ENCODE results near the gene LILRB4.
"Not testable (repeated sequence)": the region's sequence is repeated elsewhere in the genome, so short reads cannot be mapped to it uniquely, and the experiment has no call there.

LILRB4 gene

GRCh38 chr19:54662730-54663129 lies at the start of gene LILRB4:
LILRB4 (plus strand) TSS chr19:54662985; CDS start chr19:54663034, 49 bp downstream.
- DNase-seq = peak; percentile 95

GRCh38 chr19:54614726-54615125 lies 48.1 kb upstream of the LILRB4 start:
- DNase-seq = peak; percentile 49

DNA sequence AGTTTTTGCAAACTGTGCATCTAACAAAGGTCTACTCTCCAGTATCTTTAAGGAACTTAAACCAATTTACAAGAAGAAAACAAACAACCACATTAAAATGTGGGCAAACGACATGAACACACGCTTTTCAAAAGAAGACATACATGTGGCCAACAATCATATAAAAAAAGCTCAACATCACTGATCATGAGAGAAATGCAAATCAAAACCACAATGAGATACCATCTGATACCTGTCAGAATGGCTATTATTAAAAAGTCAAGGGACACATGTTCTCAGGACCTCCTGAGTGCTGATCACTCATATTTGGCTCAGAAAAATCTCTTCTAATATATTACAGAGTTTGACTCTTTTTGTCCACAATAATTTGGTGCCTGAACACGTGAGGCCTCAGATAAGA lies 46.7 kb upstream of the LILRB4 start:
- no peak for DNase-seq

DNA sequence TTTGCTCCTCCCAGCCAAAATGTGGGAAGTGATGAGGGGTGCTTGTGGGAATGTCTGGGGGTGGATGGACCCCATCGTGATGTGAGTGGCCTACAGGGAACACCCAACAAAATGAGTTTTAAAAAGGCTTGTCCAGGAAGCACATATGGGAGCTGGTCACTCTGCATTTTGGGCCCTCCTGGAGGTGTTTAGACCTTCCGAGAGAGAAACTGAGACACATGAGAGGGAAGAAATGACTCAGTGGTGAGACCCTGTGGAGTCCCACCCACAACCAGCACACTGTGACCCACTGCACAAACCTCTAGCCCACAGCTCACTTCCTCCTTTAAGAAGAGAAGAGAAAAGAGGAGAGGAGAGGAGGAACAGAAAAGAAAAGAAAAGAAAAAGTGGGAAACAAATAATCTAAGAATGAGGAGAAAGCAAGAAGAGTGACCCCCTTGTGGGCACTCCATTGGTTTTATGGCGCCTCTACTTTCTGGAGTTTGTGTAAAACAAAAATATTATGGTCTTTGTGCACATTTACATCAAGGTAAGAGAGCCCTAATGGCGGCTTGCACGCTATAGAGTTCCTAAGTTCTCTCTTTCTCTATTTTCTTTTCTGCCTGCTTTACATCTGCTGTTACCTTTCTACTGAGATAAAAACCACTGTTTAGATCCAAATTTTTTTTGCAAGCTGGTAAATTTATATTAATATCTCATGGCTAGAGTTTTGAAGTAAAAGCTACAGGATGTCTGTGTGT lies 45.8 kb upstream of the LILRB4 start:
- DNase-seq = peak; percentile 90

DNA sequence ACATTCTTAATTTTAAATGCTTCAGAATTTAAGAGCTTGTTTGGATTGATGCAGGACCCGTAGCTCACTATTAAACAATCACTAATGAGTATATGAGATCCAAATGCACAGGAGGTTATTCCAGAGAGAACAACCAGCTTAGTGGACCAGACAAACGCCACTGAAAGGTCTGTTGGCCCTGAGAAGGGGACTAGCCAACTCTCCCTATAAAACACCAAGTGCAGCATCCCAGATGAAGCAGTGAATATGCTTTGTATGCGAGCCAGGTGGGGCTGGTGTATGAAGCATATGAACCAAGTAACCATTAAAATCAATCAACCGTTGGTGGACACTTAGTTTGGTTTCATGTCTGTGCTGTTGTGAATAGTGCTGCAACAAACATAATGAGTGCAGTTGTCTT lies 42.3 kb upstream of the LILRB4 start:
- no peak for DNase-seq

GRCh38 chr19:54622431-54622830 lies 40.4 kb upstream of the LILRB4 start:
- peak; percentile 74 for DNase-seq

- DNase-seq = not testable (repeated sequence)
Measured at GRCh38 chr19:54624234-54624633, 38.6 kb upstream of the LILRB4 start.

DNA sequence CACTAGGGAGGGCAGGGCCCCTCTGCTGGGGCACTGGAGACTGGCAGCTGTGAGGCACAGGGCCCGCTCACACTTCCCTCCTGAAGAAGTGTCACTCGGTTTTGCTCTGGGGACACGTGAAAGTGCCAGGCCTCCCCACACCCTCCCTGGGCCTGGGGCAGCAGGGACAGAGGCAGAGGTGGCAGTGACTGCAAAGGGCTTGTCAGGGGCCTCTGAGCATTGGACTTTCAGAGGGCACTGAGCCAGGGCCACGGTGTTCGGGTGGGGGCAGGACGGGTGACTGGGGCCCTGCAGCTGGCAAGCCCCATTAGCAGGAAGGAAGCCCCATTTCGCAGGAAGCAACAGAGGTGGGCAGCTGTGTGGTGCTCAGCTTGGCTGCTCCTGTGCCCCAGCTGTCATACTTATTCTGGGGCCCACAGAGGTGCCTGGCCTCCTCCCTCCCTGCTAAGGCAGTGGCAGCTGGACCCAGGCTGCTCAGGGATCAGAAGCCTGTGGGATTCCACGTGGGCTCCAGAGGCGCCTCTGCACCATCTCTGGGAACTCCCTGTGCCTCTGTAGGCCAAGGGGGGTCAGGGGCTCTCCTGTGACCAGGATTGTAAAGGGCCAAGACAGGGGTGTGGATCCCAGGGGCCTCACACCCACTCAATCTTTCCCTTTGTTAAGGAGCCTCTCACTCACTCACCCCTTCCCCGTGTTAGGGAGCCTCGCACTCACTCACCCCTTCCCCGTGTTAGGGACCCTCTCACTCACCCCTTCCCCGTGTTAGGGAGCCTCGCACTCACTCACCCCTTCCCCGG lies 37.7 kb upstream of the LILRB4 start:
- DNase-seq = not testable (repeated sequence)

- DNase-seq = no peak
Measured at GRCh38 chr19:54626757-54627156, 36.0 kb upstream of the LILRB4 start.

DNA sequence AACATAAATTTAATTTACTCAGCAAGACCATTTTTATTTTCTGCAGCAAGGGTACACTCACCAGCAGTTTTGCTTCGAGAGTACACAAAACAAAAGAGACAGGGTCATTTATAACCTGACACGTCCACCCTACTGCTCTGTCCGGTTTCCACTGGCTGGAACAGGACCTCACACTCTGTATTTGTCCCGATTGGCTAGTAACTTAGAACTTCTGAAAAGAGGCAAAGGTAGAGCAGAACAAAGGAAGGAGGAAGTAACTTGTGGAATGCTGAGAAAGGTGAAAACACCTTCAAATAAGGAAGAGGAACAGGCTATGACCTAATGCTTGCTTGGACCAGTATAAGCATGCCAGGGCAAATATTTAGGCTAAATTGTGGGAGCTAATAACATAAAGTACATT lies 34.9 kb upstream of the LILRB4 start:
- DNase-seq = not testable (repeated sequence)

- DNase-seq = peak; percentile 73
Measured at GRCh38 chr19:54630262-54630661, 32.5 kb upstream of the LILRB4 start, which contains the start of gene LILRB1. LILRB1 (plus strand) TSS chr19:54630484; CDS start chr19:54631074, 590 bp downstream.

DNA sequence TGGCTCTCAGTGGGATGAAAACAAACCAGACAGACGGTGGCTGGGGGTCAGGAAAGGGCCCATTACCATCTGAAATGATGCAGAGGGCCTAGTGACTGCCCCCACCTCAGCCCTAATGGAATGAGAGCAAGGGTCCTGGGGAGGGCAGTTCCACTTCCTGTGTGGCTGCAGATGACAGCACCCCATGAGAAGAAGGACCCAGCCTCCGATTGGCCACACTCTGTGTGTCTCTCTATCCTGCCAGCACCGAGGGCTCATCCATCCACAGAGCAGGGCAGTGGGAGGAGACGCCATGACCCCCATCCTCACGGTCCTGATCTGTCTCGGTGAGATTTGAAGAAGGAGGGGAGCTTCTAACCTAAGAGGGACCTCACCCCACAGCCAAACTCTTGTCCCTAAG lies 32.0 kb upstream of the LILRB4 start:
- DNase-seq = peak; percentile 52

GRCh38 chr19:54631489-54632337 lies 31.1 kb upstream of the LILRB4 start:
- DNase-seq = peak; percentile 51

- not testable (repeated sequence) for DNase-seq
Measured at GRCh38 chr19:54632517-54632916, 30.3 kb upstream of the LILRB4 start.

DNA sequence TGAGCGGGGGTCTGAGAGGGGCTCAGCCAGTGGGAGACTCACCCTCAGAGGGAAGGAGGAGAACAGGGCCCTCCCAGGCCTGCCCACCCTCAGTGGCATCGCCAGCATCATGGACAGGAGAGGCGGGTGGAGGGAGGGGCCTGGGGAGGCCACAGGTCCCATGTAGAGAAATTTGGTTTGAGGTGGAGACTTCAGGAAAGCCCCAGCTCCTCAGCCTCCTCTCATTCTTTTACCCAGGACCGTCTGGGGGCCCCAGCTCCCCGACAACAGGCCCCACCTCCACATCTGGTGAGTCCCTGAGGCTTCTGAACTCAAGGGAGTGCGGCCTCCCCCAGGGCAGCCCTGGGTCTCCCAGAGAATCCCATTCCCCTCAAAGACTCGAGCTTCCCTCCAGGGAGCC lies 29.4 kb upstream of the LILRB4 start:
- no peak for DNase-seq

DNA sequence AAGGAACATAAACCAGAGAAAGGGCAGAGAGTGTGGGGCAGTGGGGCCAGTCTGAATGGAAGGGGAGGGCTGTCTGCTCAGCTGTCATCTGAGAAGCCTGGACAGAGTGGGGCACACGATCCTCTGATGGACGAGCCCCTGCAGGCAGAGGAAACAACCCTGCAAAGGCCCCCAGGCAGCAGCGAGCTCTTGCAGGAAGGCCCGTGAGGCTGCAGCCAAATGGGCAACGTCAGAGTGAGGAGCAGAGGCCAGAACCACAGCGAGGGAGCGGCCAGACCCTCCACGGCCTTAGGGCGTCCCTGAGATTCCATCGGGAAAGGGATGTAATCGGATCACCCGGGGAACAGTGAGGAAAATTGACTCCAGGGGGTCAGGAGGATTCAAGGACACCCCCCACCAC lies 26.7 kb upstream of the LILRB4 start:
- DNase-seq = not testable (repeated sequence)

DNA sequence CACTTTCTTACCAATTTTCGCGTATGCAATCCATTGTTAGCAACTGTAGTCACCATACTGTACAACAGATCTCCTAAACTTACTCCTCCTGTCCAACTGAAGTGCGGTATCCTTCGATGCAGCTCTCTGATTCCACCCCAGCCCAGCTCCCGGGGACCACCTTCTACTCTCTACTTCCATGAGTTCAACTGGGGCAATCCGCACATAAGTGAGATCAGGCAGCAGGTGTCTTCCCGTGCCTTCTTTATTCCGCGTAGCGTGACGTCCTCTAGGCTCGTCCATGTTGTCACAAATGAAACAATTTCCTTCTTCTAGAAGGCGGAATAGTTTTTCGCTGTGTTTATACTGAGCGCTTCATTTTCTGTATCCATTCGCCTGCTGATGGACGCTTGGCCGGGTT lies 24.1 kb upstream of the LILRB4 start:
- no peak for DNase-seq

GRCh38 chr19:54642953-54643352 lies 19.8 kb upstream of the LILRB4 start:
- DNase-seq = peak; percentile 76

GRCh38 chr19:54643583-54643982 lies 19.2 kb upstream of the LILRB4 start:
- DNase-seq = peak; percentile 92

DNA sequence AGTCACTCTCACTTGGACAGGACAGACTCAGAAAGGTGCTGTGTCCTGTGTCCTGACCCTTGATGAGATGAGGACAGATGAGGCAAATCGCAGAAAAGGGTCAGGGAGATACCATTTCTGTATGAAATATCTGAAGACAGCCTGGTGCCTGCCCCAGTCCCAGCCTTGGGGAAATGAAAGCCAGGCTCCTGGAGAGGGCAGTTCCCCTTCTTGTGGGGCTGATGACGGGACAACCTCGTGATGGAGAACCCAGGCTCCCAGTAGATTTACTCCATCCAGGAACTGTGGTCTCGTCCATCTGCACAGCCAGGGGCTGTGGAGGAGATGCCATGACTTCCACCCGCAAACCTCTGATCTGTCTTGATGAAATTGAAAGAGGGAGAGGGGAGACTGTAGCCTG lies 18.7 kb upstream of the LILRB4 start:
- peak; percentile 95 for DNase-seq

- DNase-seq = no peak
Measured at GRCh38 chr19:54646331-54646841, 16.4 kb upstream of the LILRB4 start.

DNA sequence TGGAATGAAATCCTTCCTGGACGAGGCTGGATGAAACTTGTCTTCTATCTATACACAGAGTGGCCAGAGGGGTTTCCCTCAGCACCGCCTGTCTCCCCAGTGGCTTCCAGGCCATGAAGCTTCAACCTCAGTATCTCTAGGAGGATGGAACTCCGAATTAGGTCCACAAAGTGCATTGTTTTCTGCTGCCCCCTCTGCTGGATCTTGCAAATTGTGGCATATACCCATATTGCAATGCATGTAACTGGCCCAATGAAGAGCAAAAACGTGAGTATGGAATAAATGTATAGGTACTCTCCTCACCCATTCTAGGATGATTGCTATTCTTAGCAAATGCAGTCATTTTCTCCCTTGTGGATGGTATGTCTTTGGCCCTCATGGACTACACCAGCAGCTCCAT lies 14.7 kb upstream of the LILRB4 start:
- no peak for DNase-seq

GRCh38 chr19:54650108-54650655 lies 12.6 kb upstream of the LILRB4 start:
- peak; percentile 77 for DNase-seq
